OCI-LY7 (cell line): ENCODE results near the gene NCAPH2. TPM values are rescaled to one million over a fixed set of nuclear protein-coding genes. Genes with fewer than 3 reads are reported as not detected.
A peak's percentile ranks its signal among the peaks of the same experiment; 100 is the strongest.

Experiments used
- BruUV-seq: library from RNA; stranded (reverse); fragments of 400-500 nt; replicated peaks from 2 replicates; lab custom pipeline; 2021; lab: Mats Ljungman, UMichigan
- CTCF ChIA-PET: fragments of 300-600 bp; sonication (Branson Sonifier 250); formaldehyde crosslinking; loops from one replicate; lab custom pipeline; 2022; ENCODE audit warnings: antibody characterized with exemption; ENCODE audit not compliant: unreplicated experiment; lab: Charles Lee
- POLR2A ChIA-PET: fragments of 300-600 bp; sonication (Branson Sonifier 250); formaldehyde crosslinking; loops from one replicate; lab custom pipeline; 2022; ENCODE audit warnings: antibody characterized with exemption; lab: Charles Lee
- DNase-seq: peaks from one replicate; pipeline ENCODE4 v3.0.0-alpha.2; 2015; ENCODE audit warnings: low spot score
- H2AFZ ChIP-seq: fragments of 200-600 bp; sonication (generic), shearing (Covaris generic); 2 replicates; pipeline ENCODE4 v1.6.1; 2014; ENCODE audit warnings: mild to moderate bottlenecking, antibody characterized with exemption, low read length, moderate library complexity
- H3K27ac ChIP-seq: fragments of 200-600 bp; sonication (generic); 2 replicates; pipeline ENCODE4 v1.5.1; 2014; ENCODE audit warnings: mixed run types, low read depth, mild to moderate bottlenecking, moderate library complexity, low read length, inconsistent platforms; ENCODE audit not compliant: poor library complexity, severe bottlenecking
- H3K36me3 ChIP-seq: fragments of 200-600 bp; sonication (generic); 2 replicates; pipeline ENCODE4 v1.6.1; 2014; ENCODE audit warnings: mild to moderate bottlenecking, antibody characterized with exemption, low read length, moderate library complexity, mixed read lengths; ENCODE audit not compliant: insufficient read depth
- H3K4me1 ChIP-seq: fragments of 200-600 bp; sonication (generic); 2 replicates; pipeline ENCODE4 v1.5.1; 2014; ENCODE audit warnings: mild to moderate bottlenecking, low read length; ENCODE audit not compliant: insufficient read depth, poor library complexity, severe bottlenecking
- H3K4me2 ChIP-seq: fragments of 200-600 bp; sonication (generic); 2 replicates; pipeline ENCODE4 v1.6.1; 2014; ENCODE audit warnings: mild to moderate bottlenecking, low read length
- H3K4me3 ChIP-seq: fragments of 200-600 bp; sonication (generic); 2 replicates; pipeline ENCODE4 v1.5.1; 2014; ENCODE audit warnings: mild to moderate bottlenecking, low read depth, low read length; ENCODE audit not compliant: poor library complexity, severe bottlenecking
- H3K79me2 ChIP-seq: fragments of 200-600 bp; sonication (generic); 2 replicates; pipeline ENCODE4 v1.6.1; 2016; ENCODE audit warnings: low read depth, mild to moderate bottlenecking, low read length, moderate library complexity, mixed read lengths; ENCODE audit not compliant: insufficient read depth
- H3K9me2 ChIP-seq: fragments of 200-600 bp; sonication (generic); 2 replicates; pipeline ENCODE4 v1.6.1; 2016; ENCODE audit warnings: mild to moderate bottlenecking, low read length, mixed read lengths; ENCODE audit not compliant: insufficient read depth
- H3K9me3 ChIP-seq: fragments of 200-600 bp; sonication (generic); 2 replicates; pipeline ENCODE4 v1.6.1; 2014; ENCODE audit warnings: mild to moderate bottlenecking, mixed run types, low read length, mixed read lengths
- H4K20me1 ChIP-seq: fragments of 200-600 bp; sonication (generic); 2 replicates; pipeline ENCODE4 v1.6.1; 2014; ENCODE audit warnings: mild to moderate bottlenecking, antibody characterized with exemption, low read length, moderate library complexity, mixed read lengths; ENCODE audit not compliant: insufficient read depth
- CTCF ChIP-seq: fragments of 200-600 bp; sonication (generic); conservative IDR thresholded peaks from 2 replicates; pipeline ENCODE4 v1.5.1; 2014; ENCODE audit warnings: mild to moderate bottlenecking, antibody characterized with exemption, low read length, moderate library complexity, mixed read lengths
- EZH2phosphoT487 ChIP-seq: fragments of 200-600 bp; sonication (generic); IDR thresholded peaks from 2 replicates; pipeline ENCODE4 v1.6.1; 2018; ENCODE audit warnings: low read depth, borderline replicate concordance, mild to moderate bottlenecking, mixed run types, antibody characterized with exemption, low read length, moderate library complexity, mixed read lengths
- intact Hi-C: fragments of 100-400 bp; cut with micrococcal nuclease; formaldehyde crosslinking; loops from one replicate; pipeline ENCODE4 v1.10.0; 2022; ENCODE audit not compliant: unreplicated experiment
- total RNA-seq, 2 experiments: library from RNA; depleted of rRNA in 1 of 2; stranded (reverse); fragments of >200 nt in 1 of 2; shearing (Covaris generic) in 1 of 2; gene quantifications; 2 replicates each; pipeline ENCODE4 v1.2.3, GENCODE V29; 2014 to 2022

Gene NCAPH2
- total RNA-seq, 2 experiments from 2014 or later: 126 to 129 TPM

- Histone ChIP-seq H3K4me3 (no peak overlapping the region), H2AFZ (no peak overlapping the region), H3K4me2 (no peak overlapping the region), H3K36me3 (peaks cover 24% of the 10 kb centered on the region; the same call in 1 of the 2 replicates), H3K27ac (no peak overlapping the region), H4K20me1 (peaks cover 4% of the 10 kb centered on the region; the same call in 1 of the 2 replicates), H3K79me2 (peaks cover 27% of the 10 kb centered on the region), H3K4me1 (peaks cover 22% of the 10 kb centered on the region), H3K9me3 (no peaks in the 10 kb centered on the region), H3K9me2 (no peaks in the 10 kb centered on the region)
- TF ChIP-seq EZH2phosphoT487: no peak
- TF ChIP-seq CTCF: no peak
- intact Hi-C loops: loop anchor here (5.0 to 10.0 kb wide), 2 partner anchors 233 to 261 kb away; partner anchors contain the start of genes MAPK11 and TUBGCP6
- CTCF ChIA-PET: no interaction called here
- no peak for DNase-seq
- POLR2A ChIA-PET: no interaction called here
- no TSS peak for BruUV-seq
These were observed 2.7 kb upstream of the NCAPH2 start for GRCh38 chr22:50505276-50505775.

DNA sequence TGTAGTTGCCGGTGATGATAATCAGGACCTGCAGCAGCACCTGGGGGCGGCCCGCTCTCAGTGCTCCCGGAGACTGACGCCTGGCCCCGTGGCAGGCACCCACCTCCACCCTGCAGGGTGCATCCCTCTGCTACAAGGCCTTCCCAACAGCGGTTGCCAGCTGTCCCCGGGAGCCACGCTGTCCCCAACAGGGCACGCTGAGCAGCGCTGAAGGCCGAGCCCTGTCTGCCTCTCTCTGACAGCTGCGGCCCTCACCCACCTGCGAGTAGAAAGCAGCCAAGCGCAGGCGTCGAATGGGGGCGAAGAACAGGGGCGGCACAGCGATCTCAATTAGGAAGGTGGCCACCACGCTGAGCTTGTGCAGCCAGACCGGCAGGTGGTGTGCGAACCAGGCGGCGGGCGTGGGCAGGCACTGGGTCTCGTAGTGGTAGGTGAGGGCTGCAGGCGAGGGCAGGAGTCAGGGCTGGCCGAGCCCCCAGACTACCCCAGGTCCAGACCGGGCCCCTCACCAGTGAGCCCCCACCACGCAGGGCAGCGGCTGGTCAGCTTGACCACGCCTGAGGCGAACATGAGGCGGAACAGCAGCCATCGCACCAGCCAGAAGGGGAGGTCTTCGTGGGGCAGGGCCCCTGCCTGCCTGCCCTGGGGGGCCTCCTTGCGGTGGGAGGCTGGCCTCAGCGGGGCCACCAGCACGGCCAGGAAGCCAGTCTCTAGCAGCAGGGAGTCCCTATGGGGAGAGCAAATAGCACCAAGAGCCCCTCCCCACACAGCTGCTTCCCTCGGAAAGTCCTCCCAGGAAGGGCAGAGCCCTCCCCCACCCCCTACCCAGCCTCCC, 2.0 kb upstream of the NCAPH2 start:
- Histone ChIP-seq H2AFZ (no peak overlapping the region), H3K9me2 (no peaks in the 10 kb centered on the region), H3K4me2 (peak overlapping the region; percentile 90), H3K27ac (no peak overlapping the region), H4K20me1 (peaks cover 4% of the 10 kb centered on the region; the same call in 1 of the 2 replicates), H3K4me1 (peaks cover 27% of the 10 kb centered on the region), H3K4me3 (peak overlapping the region; percentile 100), H3K9me3 (no peaks in the 10 kb centered on the region), H3K79me2 (peaks cover 34% of the 10 kb centered on the region), H3K36me3 (peaks cover 27% of the 10 kb centered on the region; the same call in 1 of the 2 replicates)
- intact Hi-C loops: loop anchor here (2.0 to 10.0 kb wide), 3 partner anchors 31 to 261 kb away; partner anchors contain the start of genes MAPK11, SBF1 and TUBGCP6
- ChIA-PET POLR2A (no interaction called here), CTCF (no interaction called here)
- TF ChIP-seq CTCF: no peak
- TF ChIP-seq EZH2phosphoT487: no peak
- DNase-seq: no peak
- no TSS peak for BruUV-seq
